NCI-H524 (cell line): Measurements from ENCODE around the gene PDCD6IP.
A peak's percentile ranks its signal among the peaks of the same experiment; 100 is the strongest.
"Not testable (repeated sequence)": the region's sequence is repeated elsewhere in the genome, so short reads cannot be mapped to it uniquely, and the experiment has no call there.

Experiments used
- DNase-seq, 2 experiments: peaks; one replicate each; lab custom pipeline; 2025; lab: John Stamatoyannopoulos, UW

Gene PDCD6IP

GRCh38 chr3:33855407-33855806 is 57.0 kb downstream of the PDCD6IP start:
- not testable (repeated sequence) for DNase-seq

DNA sequence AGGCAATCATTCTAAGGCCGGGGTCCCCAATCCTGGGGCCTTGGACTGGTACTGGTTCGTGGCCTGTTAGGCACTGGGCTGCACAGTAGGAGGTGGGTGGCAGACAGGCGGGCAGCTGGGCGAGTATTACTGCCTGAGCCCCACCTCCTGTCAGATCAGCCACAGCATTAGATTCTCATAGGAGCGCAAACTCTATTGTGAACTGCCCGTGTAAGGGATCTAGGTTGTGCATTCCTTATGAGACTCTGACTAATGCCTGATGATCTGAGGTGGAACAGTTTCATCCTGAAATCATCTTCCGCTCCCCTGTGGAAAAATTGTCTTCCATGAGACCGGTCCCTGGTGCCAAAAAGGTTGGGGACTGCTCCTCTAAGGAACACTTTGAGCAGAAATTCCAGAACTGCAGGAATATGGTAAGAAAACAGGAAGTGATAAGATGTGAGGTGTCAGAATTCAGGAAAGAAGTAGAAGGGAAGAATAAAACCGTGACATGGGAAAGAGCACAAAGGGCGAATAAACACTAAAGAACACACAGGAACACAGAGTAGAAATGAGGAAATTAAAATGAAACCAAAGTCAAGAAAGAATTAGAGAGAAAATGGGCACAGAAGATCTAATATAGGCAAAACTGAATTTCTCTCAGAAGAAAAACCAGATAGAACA is 57.6 kb downstream of the PDCD6IP start:
- DNase-seq = no peak

DNA sequence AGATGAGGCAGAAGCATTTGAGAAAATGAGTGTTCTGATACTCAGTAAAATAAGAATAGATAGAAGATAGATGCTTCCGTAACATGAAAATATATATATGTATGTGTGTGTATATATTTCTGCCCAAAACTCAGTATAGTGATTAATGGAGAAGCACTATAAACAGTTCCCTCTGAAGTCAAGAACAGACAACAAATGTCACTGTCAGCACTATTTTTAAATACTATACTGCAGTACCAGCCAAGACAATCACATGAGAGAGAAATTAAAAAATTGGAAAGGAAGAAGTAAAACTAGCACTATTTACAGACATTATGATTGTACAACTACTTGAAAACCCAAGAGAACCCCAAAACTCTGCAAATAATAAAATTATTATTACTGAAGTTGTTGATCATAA is 59.3 kb downstream of the PDCD6IP start:
- not testable (repeated sequence) for DNase-seq

GRCh38 chr3:33858131-33858530 is 59.7 kb downstream of the PDCD6IP start:
- no peak for DNase-seq

DNA sequence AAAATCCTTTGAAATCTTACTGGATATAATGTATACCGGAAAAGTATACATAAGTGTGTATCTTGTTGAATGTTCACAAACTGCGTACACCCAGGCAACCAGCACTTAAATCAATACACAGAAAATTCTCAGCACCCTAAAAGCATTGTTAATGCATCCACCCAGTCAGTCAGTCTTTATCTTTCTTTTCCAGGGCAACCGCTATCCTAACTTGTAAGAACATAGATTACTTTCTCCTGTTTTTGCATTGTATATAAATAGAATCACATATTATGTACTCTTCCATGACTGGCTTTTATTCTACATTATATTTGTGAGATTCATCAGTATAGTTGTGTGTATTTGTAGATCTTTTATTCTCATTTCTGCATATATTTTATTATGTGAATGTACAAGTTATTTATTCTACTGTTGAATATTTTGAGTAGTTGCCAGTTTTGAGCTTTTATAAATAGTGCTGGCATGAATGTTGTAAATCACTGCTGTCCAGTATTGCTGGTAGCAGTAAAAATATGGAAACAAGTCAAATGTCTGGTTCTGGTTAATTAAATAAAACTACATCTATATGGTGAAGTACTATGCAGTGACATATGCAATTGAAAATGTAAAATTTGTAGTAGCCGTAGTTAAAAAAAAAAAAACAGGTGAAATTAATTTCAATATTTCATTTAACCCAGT is 62.1 kb downstream of the PDCD6IP start:
- no peak for DNase-seq

- no peak for DNase-seq
Measured at GRCh38 chr3:33865133-33865532, 66.7 kb downstream of the PDCD6IP start.

- DNase-seq = no peak
Measured at GRCh38 chr3:33868309-33868708, 69.9 kb downstream of the PDCD6IP start.

- no peak for DNase-seq
Measured at GRCh38 chr3:33869977-33870376, 71.5 kb downstream of the PDCD6IP start.

DNA sequence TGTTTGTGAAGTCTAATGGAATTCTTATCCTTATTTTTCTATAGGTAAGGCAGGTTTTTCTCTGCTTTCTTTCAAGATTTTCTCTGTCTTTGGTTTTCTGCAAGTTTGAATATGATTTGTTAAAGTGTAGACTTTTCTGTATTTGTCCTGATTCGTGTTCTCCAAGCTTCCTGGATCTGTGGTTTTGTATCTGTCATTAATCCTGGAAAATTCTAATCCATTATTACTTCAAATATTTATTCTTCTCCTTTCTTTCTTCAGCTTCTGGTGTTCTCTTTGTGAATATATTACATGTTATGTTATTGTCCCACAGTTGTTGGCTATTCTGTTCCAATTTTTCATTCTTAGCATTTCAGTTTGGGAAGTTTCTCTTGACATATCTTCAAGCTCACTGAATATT is 76.4 kb downstream of the PDCD6IP start:
- DNase-seq = no peak

DNA sequence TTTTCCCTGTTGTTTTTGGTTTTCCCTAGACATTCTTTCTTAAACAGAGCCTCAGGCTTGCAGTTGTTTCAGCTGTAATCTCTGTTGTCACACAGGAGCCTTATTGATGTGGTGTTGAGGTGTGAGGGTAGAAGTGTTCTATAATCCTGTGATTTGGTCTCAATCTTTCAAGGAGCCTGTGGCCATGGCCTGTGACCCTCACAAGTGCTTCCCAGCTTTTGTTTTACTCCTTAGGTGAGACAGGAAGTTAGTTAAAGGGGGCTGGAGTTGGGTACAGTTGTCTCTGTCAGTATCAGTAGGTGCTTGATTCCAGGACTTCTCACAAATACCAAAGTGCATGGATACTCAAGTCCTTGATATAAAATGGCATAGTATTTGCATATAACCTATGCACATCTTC is 77.2 kb downstream of the PDCD6IP start:
- DNase-seq = no peak

GRCh38 chr3:33877187-33877586 is 78.8 kb downstream of the PDCD6IP start:
- no peak for DNase-seq

DNA sequence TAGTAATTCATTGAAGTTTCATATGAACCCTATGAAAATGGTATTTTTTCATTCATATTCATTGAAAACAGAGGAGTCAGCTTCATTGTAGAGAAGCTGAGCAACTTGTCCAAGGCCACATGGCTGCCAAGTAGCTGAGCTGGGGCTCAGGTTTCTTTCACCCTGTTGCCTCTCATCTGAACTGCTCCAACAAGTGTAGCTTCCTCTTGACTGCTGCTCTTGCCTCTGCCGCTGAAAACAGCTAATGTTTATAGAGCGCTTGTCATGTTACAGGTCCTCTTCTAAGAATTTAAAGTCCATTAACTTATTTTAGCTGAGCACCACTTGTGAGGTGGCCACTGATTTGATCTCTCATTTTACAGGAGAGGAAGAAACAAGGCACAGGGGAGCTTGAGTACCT is 81.1 kb downstream of the PDCD6IP start:
- DNase-seq = no peak

GRCh38 chr3:33881156-33882064 is 83.0 kb downstream of the PDCD6IP start:
- no peak for DNase-seq

DNA sequence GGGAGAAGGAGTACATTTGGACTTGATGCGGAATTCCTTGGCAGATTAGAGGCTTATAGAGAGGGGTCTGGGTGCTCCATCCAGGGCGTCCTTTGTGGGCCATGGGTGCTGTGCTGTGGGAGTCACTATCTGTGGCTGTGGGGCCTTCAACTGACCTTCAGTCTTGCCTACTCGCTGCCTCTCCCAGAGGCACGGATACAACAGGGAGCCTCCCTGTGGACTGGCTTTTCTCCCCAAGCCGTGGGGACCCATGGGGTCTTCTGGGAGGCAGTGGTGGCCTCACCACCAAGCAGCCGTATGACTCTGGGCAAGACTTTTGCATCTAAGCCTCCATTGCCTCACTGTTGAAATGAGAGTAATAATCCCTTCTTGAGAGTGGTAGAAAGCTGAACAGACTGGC is 83.9 kb downstream of the PDCD6IP start:
- DNase-seq = no peak

GRCh38 chr3:33883538-33883950 is 85.1 kb downstream of the PDCD6IP start:
- DNase-seq = peak; percentile 30 to 44

DNA sequence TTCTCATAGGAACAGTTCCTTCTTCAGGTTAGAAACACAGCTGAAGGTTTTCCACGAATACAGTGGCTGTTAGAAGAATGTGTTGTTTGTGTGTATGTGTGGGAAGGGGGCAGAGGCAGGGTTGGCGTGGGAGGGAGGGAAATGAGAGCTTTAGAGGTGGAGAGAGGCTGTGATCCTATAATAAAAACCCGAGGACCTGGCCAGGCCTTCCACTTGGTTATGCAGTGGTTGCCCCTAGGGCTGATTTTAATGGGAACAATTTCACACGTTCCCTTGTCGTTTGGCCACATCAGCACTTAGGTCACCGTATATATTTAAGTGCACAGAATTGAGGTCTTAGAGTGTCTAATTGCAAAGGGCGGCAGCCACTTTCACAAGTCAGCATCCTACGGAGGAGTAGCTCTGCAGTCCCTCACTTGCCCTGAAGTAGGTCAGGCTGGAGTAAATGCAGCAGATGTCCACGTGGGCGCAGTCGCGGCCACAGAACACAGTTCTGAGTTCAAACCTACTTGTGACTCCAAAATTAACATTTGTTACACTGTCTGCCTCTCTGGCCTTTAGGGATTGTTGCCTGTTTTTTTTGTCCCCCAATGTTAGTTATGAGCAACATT is 85.6 kb downstream of the PDCD6IP start:
- peak; percentile 40 to 61 for DNase-seq

DNA sequence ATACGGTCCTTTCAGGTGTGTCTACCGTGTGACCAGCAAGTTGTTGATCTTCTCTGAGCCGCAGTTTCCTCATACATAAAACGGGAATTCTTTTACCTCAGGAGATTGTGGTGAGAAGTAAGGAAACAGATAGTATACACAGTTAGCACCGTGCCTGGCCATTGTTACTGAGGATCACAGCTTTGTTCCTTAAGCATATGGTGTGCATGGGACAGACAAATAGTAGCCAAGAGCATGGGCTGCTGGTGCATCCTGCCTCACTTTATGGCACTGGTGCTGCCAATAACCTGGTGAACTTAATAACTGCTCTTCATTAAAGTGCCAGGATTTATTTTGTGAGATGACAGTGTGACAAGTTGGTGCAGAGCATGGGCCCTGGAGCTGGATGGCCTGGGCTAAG is 86.3 kb downstream of the PDCD6IP start:
- no peak for DNase-seq

DNA sequence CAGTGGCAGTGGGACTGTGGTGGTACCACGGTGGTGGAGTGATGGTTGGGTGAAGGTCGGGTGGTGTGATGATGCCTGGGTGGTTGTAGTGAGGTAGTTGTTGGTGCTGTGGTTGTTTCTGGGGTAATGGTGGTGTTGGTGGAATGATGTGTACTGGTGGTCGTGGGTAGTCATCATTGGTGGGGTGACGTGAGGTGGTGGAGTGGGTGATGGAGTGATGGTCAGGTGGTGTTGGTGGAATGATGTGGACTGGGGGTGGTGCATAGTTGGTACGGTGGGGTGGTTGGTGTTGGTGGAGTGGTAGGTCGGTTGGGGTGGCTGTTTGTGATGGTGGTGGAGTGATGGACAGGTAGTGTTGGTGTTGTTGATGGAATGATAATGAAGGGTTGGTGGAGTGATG is 87.1 kb downstream of the PDCD6IP start:
- no peak for DNase-seq

- DNase-seq = no peak
Measured at GRCh38 chr3:33886015-33886414, 87.6 kb downstream of the PDCD6IP start.

GRCh38 chr3:33887478-33887877 is 89.0 kb downstream of the PDCD6IP start:
- no peak for DNase-seq

GRCh38 chr3:33889394-33890039 is 91.1 kb downstream of the PDCD6IP start:
- DNase-seq = no peak

- DNase-seq = no peak
Measured at GRCh38 chr3:33892655-33893054, 94.2 kb downstream of the PDCD6IP start.
